ENCODE measurements around the gene CACNG1.

GRCh38 chr17:67046398-67046797 is 2.0 kb downstream of the CACNG1 start:
- TF ChIP-seq CTCF (IDR thresholded peaks at IDR 0.05; ENCODE audit: borderline replicate concordance, extremely low read depth, low read length, poor library complexity, severe bottlenecking) (no peak), EZH2 (IDR thresholded peaks at IDR 0.05; ENCODE audit: borderline replicate concordance, low read depth, low read length, severe bottlenecking) (no peak)
